GM19239 (cell line): ENCODE results near the gene GCC2.

Experiments used
- DNase-seq: peaks from one replicate; pipeline ENCODE4 v3.0.0; 2011; ENCODE audit warnings: low spot score; ENCODE audit not compliant: insufficient read length
- FAIRE-seq: peaks from 2 replicates; lab custom pipeline; 2011; peaks lifted over from hg19 to GRCh38; lab: Jason Lieb, UNC

GCC2 gene, protein sequence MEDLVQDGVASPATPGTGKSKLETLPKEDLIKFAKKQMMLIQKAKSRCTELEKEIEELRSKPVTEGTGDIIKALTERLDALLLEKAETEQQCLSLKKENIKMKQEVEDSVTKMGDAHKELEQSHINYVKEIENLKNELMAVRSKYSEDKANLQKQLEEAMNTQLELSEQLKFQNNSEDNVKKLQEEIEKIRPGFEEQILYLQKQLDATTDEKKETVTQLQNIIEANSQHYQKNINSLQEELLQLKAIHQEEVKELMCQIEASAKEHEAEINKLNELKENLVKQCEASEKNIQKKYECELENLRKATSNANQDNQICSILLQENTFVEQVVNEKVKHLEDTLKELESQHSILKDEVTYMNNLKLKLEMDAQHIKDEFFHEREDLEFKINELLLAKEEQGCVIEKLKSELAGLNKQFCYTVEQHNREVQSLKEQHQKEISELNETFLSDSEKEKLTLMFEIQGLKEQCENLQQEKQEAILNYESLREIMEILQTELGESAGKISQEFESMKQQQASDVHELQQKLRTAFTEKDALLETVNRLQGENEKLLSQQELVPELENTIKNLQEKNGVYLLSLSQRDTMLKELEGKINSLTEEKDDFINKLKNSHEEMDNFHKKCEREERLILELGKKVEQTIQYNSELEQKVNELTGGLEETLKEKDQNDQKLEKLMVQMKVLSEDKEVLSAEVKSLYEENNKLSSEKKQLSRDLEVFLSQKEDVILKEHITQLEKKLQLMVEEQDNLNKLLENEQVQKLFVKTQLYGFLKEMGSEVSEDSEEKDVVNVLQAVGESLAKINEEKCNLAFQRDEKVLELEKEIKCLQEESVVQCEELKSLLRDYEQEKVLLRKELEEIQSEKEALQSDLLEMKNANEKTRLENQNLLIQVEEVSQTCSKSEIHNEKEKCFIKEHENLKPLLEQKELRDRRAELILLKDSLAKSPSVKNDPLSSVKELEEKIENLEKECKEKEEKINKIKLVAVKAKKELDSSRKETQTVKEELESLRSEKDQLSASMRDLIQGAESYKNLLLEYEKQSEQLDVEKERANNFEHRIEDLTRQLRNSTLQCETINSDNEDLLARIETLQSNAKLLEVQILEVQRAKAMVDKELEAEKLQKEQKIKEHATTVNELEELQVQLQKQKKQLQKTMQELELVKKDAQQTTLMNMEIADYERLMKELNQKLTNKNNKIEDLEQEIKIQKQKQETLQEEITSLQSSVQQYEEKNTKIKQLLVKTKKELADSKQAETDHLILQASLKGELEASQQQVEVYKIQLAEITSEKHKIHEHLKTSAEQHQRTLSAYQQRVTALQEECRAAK (N-terminal part only)

DNA sequence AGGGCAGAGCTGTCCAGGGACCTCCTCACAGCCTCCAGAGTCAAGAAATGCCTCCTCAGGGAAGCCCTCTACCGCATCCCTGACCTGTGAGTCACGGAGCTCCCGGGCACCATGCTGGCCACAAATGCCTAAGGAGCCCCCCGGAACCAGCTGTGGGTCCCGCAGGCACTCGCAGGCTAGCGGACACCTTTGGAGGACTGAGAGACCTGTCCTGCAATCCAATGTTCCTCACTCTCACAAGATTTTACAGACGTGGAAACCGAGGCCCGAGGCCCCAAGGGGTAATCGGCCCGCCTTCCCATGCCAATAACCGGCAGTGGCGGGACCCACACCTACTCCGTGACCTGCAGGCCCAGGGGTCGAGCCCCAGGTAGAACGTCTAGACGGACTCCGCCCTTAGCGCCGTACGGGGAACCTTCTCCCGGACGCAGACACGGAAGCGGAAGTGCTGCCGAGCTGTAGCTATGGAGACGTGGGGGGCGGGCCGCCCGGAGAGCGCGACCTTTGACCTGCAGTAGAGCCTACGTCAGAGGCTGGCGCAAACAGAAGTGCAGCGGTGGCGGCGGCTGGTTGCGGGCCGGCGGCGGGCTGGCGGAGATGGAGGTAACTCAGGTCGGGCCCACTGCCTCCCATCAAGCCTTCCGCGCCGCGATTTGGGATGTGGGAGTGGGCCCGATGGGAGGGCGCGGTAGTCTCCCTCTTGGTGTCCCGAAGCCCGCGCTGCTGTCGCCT is at the start of gene GCC2:
TSS of gene GCC2 (plus strand) at position 529 of the 732 bp plus-strand sequence. CDS start at position 598, 69 bp downstream.
- DNase-seq (peak; percentile 67), FAIRE-seq (peak; percentile 93)

DNA sequence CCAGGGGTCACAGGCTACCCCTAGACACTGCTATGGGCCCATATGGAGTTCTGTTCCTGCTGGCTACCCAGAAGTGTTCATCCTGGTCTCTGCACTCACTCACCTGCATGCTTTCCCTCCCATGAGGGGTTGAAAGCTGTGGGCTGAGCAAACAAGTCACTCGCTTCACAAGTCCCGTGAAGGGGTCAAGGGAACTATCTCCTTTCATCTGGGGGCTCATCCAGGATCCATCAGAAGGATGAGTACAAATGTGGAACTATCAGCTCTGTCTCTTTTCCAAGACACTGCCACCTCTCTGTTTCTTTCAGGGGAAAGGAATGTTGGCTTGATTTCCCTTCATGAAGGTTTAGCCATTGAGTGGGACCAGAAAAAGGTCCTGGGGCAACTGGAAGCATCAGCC is 49.5 kb upstream of the GCC2 start:
- FAIRE-seq (no peak), DNase-seq (no peak)

DNA sequence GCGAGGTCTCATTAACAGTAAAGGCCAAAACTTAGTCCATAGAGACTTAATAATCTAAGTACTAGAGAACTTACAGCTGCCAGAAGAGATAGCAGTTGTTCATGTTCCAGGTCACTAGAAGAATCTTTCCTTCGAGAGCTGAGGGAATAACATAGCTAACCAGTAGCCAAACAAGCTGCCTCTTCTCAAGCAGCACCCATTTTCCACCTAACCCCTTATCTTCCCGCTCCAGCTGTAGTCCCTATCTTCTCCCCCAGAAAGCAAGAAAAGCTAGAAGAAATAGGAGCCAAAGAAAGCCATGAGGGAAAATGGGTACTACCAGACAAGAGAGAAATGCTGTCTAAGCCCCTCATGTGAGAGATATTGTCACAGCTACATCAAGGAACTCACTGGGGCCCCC is 47.2 kb upstream of the GCC2 start:
- DNase-seq: no peak
- FAIRE-seq: no peak

DNA sequence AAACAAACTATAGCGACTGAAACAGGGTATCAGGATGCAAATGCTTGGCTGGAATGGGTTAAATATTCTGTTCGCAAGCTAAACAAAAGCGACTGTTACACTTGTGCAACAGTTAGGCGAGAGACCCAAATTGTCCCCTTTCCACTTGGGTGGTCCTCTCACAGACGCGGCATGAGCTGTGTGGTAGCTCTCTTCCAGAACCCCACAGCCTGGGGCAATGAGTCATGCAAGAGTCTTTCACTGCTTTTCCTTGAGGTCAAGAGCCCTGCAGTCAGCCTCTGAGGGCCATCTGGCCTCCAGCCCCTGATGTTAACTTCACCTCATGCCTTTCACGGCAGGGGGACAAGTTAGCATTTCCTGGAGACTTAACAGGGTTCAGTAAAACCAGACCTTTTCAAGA is 45.5 kb upstream of the GCC2 start:
- DNase-seq (no peak), FAIRE-seq (no peak)

DNA sequence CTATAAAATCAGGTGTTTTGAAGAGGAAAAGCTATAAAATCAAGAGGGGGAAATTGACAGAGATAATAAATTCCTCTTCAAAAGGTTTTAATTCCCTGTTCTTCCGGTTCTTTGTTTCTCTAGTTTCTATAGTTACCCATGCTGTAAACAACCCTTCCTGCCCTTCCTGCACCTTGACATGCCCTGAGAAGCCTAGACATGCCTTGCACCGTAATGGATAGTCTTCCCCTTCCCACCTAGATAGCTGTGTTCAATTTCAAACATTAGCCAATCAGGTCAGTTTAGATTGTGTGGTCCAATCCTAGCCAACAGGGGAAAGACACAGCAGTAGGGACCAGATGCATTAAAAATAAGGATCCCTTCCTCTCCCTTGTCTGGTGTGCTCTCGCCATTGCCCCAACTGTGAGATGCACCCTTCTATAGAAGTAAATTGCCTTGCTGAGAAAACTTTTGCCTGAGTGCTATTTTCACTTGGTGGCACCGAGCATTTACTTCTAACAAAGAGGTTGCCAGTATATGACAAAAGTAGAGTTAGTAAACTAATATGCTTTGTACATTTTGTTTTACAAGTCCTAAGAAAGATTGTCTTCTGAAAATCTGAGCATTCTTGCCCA is 44.1 kb upstream of the GCC2 start:
- DNase-seq (no peak), FAIRE-seq (no peak)

DNA sequence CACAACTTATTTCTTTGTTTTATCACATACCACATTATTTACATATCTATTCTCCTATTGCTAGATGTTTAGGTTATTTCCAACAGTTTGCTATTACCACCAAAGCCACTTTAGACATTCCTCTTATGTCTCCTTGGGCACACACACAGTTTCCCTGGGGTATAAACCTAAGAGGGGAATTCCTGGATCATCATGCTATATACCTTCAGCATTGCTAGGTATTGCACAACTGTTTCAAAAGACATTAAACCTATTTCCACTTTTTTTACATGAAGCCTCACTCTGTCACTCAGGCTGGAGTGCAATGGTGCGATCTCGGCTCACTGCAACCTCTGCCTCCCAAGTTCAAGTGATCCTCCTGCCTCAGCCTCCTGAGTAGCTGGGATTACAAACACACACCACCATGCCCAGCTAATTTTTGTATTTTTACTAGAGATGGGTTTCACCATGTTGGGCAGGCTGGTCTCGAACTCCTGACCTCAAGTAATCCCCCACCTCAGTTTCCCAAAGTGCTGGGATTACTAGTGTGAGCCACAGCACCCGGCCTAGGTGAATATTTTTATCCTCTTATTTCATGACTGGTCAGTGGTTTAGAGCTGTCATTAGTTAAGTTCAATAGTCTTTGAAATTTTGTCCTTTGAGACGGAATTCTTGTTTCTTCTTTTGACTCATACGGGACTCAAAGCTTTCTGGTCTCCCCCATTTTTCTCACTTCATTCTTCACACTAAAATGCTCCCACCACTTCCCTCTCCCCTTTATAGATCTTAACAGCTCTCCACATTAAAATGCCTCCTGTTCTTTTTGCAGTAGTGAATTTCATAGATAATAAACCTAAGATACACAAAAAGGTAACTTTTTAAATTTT is 40.9 kb upstream of the GCC2 start:
- FAIRE-seq (no peak), DNase-seq (no peak)

DNA sequence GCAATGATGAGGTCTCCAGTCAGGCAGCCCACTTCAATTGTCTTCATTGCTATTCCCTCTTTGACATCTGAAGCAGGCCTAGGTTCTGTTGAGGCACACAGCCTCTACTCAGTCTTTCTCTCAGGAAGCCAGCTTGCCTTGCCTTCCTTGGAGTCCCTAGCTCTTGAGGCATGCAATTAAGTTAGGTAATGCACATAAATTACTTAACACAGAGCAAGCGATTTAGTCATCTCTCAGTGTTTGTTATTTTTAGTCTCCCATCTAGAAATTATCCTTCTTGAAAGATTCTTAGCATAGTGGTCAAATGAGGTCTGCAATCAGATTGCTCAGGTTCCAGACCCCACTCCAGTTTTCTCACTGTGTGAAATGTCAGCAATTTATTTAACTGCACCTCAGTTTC is 39.2 kb upstream of the GCC2 start:
- DNase-seq (no peak), FAIRE-seq (no peak)

DNA sequence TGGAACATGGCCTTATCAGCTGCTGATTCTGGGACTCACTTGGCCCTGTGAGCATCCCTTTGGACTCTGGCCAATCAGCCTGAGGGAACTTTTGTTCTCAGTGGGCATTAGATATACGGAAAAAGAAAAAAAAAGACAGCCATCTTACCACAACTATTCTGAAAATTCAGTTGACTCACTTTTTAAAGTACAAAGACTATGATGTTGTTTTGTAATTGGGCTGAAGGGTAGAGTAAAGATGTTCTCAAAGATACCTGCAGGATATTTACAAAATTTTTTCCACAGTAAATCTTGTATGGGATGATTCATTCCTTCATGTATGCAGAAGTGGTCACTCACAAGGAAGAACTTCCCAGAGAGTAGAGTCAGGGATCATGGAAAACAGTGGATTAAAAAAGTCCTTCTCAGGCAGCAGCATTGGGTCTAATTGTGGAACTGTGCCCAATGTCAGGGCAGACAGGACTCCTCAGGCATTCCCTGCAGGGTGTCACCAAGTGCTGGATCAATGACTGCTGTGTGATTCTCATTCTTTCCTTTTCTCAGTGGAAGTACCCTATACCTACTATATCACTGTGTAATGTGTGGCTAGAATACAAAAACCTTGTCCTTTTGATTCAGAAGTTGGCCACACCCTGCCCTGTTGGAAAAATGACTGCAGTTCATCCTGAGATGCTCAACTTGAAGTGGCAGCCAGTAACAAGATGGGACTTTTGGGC is 35.9 kb upstream of the GCC2 start:
- FAIRE-seq: no peak
- no peak for DNase-seq

DNA sequence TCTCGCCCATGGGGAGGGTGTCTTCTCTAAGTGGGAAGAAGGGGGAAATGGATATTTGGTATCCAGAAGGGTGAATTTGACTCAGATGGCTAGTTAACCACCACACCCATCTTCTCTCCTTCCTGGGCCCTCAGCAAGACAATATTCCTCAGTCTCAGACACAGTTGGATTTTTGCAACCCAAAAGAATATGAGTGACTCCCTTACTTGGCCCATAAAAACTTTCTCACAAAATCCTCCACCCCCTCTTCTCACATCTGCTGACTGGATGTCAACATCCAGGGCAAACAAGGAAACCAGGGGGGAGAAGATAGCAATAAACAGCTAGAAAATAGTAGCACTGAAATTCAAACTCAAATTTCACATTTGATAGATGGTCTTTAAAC is 35.3 kb upstream of the GCC2 start:
- FAIRE-seq (no peak), DNase-seq (no peak)

DNA sequence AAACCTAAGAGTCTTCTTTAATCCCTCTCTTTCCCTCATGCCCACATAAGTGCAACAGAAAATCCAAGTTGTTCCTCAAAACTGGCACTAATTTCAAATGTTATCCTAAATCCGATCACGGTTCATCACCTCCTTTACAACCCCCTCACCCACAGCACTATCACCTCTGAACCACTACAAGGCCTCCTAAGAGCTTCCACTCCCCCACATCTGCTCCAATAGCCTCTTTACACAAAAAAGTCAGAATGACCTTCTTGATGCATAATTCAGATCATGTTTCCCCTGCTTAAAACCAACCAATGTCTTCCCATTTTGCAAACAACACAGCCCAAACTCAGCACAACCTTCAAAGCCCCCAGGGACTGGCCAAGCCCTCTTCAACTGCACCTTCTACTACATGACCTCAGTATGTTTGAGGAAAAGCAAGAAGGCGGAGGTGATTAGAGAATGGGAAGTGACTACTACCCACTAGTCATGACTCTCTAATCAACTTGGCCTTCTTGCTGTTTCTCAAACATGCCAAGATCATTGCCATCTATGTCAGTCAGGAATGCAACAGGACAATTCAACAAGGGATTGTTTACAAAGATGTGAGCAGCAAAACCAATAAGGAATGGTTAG is 34.6 kb upstream of the GCC2 start:
- DNase-seq: no peak
- no peak for FAIRE-seq

DNA sequence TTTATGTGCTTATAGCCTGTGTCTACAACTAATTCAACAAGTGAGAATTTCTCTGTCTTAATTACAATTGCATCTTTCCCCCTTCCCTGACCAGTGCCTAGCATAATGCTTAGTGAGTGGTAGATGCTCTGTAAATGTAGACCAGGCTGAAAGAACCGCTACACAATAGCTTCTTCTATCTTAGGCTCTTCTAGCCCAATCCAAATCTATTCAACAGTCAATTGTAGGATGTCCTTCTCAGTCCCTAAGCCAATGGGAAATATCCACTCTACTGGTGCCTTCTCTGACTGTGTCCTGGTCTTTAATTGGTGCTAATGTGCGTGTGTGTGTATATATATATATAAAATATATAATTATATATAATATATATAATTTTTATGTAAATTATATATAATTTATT is 34.1 kb upstream of the GCC2 start:
- DNase-seq: no peak
- no peak for FAIRE-seq

DNA sequence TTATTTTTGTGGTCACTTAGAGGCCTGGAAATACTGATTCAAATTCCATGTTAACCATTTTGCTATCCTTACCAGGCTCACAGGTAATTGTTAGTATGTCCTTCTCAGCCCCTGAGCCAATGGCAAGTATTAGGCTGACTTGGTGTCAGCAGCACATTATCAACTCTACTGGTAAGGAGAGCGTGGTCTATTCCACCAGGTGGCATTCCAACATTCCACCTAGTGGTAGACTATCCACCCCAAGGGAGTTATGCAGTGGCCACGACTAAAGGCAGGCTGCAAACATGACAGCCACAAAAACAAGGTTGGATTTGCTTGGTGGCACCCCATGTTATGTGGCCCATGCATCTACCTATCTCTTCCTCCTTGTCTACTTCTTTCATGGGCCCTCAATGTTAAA is 31.8 kb upstream of the GCC2 start:
- DNase-seq (no peak), FAIRE-seq (no peak)

DNA sequence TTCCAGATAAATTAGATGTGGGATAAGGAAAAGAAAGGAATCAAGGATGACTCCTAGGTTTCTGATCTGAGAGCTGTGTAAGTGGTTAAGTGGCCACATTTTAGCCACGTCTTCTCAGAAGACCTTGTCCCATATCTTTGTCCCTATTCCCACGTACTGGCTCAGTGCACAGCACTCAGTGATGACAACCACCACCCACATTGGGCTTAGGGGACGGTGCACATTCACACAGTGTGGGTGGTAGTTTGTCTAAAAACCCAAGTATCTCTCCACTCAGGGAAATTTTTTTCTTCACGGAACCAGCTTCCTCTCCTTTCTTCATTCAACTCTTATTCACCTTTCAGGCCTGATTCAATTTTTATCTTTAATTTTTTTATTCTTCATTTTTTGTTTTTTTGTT is 30.6 kb upstream of the GCC2 start:
- no peak for FAIRE-seq
- DNase-seq: no peak

DNA sequence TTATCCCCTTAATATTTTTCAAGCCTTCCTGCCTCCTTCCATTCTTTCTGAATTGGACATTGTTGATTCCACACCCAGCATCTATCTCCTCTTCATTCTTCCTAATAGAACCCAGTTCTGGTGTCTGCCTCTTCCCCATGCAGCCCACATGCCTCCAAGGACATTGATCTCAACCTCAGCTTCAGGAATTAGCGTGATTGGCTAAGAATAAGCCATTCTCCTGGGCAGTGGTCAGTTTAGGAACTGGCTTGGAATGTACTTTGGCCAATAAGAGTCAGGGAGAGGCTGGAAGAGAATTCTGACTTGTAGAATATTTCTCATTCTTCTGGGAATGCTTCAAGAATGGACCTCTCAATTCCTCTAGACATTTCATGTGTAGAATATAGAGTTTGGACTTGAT is 25.9 kb upstream of the GCC2 start:
- FAIRE-seq (no peak), DNase-seq (no peak)

DNA sequence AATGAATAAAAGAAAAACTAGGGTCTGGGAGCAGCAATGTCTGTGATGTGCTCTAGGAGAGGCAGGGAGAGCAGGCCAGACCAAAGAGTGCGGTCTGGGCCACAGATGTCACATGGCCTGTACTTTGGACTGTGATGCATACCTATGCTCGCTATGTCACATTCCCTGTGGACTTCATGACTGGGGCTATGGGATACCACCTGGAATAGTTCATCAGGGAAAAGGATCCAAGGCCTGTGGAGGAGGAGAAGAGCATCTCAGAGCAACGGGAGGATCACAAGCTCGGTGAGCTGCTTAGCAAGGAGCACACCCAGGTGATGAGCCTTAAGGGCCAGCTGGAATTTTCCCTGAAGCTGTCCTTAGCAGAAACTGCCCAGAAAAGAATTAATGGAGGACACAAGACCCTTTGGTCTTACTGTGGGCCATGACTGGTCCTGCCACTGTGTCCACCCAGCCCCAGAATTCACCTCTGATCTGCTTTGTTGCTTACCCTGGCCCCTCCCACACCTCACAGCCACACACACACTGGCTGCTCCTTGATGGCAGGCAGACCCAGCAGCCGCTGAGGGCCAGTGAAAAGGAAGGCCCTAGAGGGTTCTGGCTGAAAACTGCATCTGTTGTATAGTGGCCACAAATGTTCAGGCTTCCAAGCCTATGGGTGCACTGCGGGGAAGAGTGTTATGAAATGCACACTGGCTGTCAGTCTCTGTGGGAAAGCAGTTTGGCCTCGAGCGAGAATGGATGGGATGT is 25.3 kb upstream of the GCC2 start:
- no peak for DNase-seq
- FAIRE-seq: no peak

DNA sequence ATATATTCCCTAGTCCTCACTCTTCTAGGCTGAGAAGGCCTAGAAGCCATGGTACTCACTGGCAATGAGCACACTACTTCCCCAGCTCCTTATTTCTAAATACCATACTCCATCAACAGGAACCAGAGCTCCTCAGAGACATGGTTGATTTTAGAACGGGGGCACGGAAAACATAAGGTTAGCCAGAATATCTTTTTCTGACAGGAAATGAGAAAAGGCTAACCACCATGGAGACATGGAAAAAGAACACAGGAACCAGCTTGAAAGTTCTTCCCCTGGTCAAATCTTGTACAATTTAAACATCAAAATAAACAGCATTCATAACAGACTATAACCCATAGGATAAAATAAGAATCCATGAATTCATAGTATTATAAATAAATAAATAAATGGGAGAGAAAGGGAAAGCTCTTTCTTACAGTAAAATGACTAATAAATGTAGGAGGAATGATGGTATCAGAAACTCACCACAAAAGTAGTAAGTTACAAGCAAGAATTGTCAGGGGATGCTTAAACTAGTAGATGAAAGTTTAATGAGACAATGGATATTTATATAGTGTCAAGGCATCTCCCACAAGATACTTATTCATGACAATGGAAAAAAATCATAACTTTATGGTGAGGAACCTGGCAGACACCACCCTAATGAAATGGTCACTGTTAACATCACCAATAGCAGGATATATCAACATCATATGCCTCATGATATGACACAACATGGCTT is 20.6 kb upstream of the GCC2 start:
- no peak for DNase-seq
- no peak for FAIRE-seq
